H1 (cell line): ENCODE measurements around the gene RAET1E. TPM values are rescaled to one million over a fixed set of nuclear protein-coding genes. Genes with fewer than 3 reads are reported as not detected.
"Not testable (repeated sequence)": the region's sequence is repeated elsewhere in the genome, so short reads cannot be mapped to it uniquely, and the experiment has no call there.

Experiments
- CTCF ChIA-PET: fragments of 300-600 bp; sonication (Branson Sonifier 250); formaldehyde crosslinking; loops from one replicate; lab custom pipeline; 2021; ENCODE audit not compliant: partially characterized antibody; lab: Charles Lee
- POLR2A ChIA-PET: fragments of 300-600 bp; sonication (Branson Sonifier 250); formaldehyde crosslinking; loops from one replicate; lab custom pipeline; 2021; ENCODE audit warnings: inconsistent platforms; ENCODE audit not compliant: partially characterized antibody; lab: Charles Lee
- DNase-seq, 2 experiments: peaks; one replicate each; pipeline versions ENCODE4 v3.0.0 to v3.0.0-alpha.2; 2010 to 2022; ENCODE audit warnings: low spot score in 2 of 2, low read depth in 1 of 2, mixed read lengths in 1 of 2
- FAIRE-seq: peaks from 2 replicates; lab custom pipeline; 2011; peaks lifted over from hg19 to GRCh38; lab: Jason Lieb, UNC
- H2AFZ ChIP-seq: 2 replicates; pipeline ENCODE4 v1.8.1; 2012; ENCODE audit warnings: low read length, inconsistent platforms
- H2AK5ac ChIP-seq: 2 replicates; pipeline ENCODE4 v1.6.1; 2013; ENCODE audit warnings: low read depth, low read length
- H2BK120ac ChIP-seq: replicated peaks from 2 replicates; pipeline ENCODE3; 2013; ENCODE audit warnings: low read depth, low read length, inconsistent platforms
- H2BK12ac ChIP-seq: 2 replicates; pipeline ENCODE4 v1.6.1; 2013; ENCODE audit warnings: low read depth, low read length
- H2BK15ac ChIP-seq: 2 replicates; pipeline ENCODE4 v1.6.1; 2013; ENCODE audit warnings: low read length
- H2BK20ac ChIP-seq: 2 replicates; pipeline ENCODE4 v1.6.1; 2013; ENCODE audit warnings: low read length
- H2BK5ac ChIP-seq: 2 replicates; pipeline ENCODE4 v1.6.1; 2013; ENCODE audit warnings: low read depth, low read length
- H3K14ac ChIP-seq: 2 replicates; pipeline ENCODE4 v1.6.1; 2013; ENCODE audit warnings: inconsistent platforms; ENCODE audit not compliant: insufficient read length
- H3K18ac ChIP-seq: 2 replicates; pipeline ENCODE4 v1.6.1; 2013; ENCODE audit warnings: low read length; ENCODE audit errors: extremely low read depth
- H3K23ac ChIP-seq: 2 replicates; pipeline ENCODE4 v1.6.1; 2013; ENCODE audit warnings: inconsistent platforms; ENCODE audit not compliant: insufficient read length
- H3K23me2 ChIP-seq: 2 replicates; pipeline ENCODE4 v1.6.1; 2013; ENCODE audit warnings: low read depth, low read length
- H3K27ac ChIP-seq: 2 replicates; pipeline ENCODE4 v1.6.1; 2011; ENCODE audit warnings: low read depth, low read length, inconsistent platforms
- H3K27me3 ChIP-seq, 4 experiments: replicated peaks in 1 of 4; 1 replicate in 1 of 4; 2 replicates in 3 of 4; pipeline versions ENCODE4 v1.6.1 to v1.8.1; 2011 to 2013; ENCODE audit warnings: low read length in 3 of 4, mild to moderate bottlenecking in 3 of 4, inconsistent platforms in 2 of 4, mixed read lengths in 2 of 4, moderate library complexity in 1 of 4; ENCODE audit not compliant: control insufficient read depth in 3 of 4, insufficient read depth in 3 of 4; ENCODE audit errors: extremely low read depth in 1 of 4
- H3K36me3 ChIP-seq, 4 experiments: 2 replicates each; pipeline versions ENCODE4 v1.6.1 to v1.8.1; 2011 to 2013; ENCODE audit warnings: mild to moderate bottlenecking in 4 of 4, low read length in 3 of 4, moderate library complexity in 2 of 4, control low read depth in 1 of 4, inconsistent platforms in 1 of 4; ENCODE audit not compliant: insufficient read depth in 4 of 4, control insufficient read depth in 2 of 4
- H3K4ac ChIP-seq: replicated peaks from 2 replicates; pipeline ENCODE3; 2013; ENCODE audit warnings: low read length, low read depth, mixed read lengths, inconsistent platforms; ENCODE audit not compliant: insufficient read length
- H3K4me1 ChIP-seq, 4 experiments: replicated peaks in 1 of 4; 1 replicate in 1 of 4; 2 replicates in 3 of 4; pipeline versions ENCODE4 v1.6.1 to v1.8.1; 2011 to 2013; ENCODE audit warnings: low read length in 3 of 4, inconsistent platforms in 2 of 4, mixed read lengths in 1 of 4; ENCODE audit not compliant: insufficient read depth in 4 of 4, control insufficient read depth in 3 of 4
- H3K4me2 ChIP-seq, 2 experiments: 2 replicates each; pipeline versions ENCODE4 v1.6.1 to v1.8.1; 2011 to 2013; ENCODE audit warnings: low read depth in 2 of 2, low read length in 2 of 2, control low read depth in 1 of 2, inconsistent platforms in 1 of 2, mild to moderate bottlenecking in 1 of 2; ENCODE audit not compliant: insufficient read depth in 1 of 2
- H3K4me3 ChIP-seq, 4 experiments: fragments of 200-600, 300-600 bp in 1 of 4; sonication (generic), shearing (Covaris generic), sonication (Bioruptor Twin) in 1 of 4; 2 replicates each; pipeline versions ENCODE4 v1.5.1 to v1.8.1; 2011 to 2016; ENCODE audit warnings: low read length in 4 of 4, low read depth in 3 of 4, control low read depth in 2 of 4, inconsistent platforms in 2 of 4, mild to moderate bottlenecking in 2 of 4, mixed read lengths in 1 of 4, moderate library complexity in 1 of 4; ENCODE audit not compliant: insufficient read depth in 2 of 4; ENCODE audit errors: extremely low read depth in 1 of 4
- H3K56ac ChIP-seq: replicated peaks from 2 replicates; pipeline ENCODE3; 2013; ENCODE audit warnings: low read depth, mild to moderate bottlenecking, mixed read lengths, low read length, inconsistent platforms; ENCODE audit not compliant: insufficient read length
- H3K79me1 ChIP-seq: 2 replicates; pipeline ENCODE4 v1.6.1; 2013; ENCODE audit warnings: low read depth, low read length, control low read depth
- H3K79me2 ChIP-seq, 2 experiments: 2 replicates each; pipeline versions ENCODE4 v1.6.1 to v1.8.1; 2012 to 2013; ENCODE audit warnings: low read length in 2 of 2, mild to moderate bottlenecking in 2 of 2, inconsistent platforms in 1 of 2; ENCODE audit not compliant: insufficient read depth in 2 of 2, control insufficient read depth in 1 of 2
- H3K9ac ChIP-seq, 4 experiments: replicated peaks in 1 of 4; 1 replicate in 1 of 4; 2 replicates in 3 of 4; pipeline versions ENCODE4 v1.6.1 to v1.8.1; 2011 to 2013; ENCODE audit warnings: low read depth in 3 of 4, low read length in 3 of 4, control low read depth in 2 of 4, mild to moderate bottlenecking in 2 of 4, moderate library complexity in 2 of 4, inconsistent platforms in 1 of 4; ENCODE audit errors: extremely low read depth in 1 of 4
- H3K9me3 ChIP-seq, 2 experiments: 2 replicates each; pipeline versions ENCODE4 v1.6.1 to v1.8.1; 2012 to 2013; ENCODE audit warnings: mild to moderate bottlenecking in 2 of 2, moderate library complexity in 2 of 2, control low read depth in 1 of 2, inconsistent platforms in 1 of 2, low read depth in 1 of 2, low read length in 1 of 2, mixed read lengths in 1 of 2; ENCODE audit not compliant: insufficient read depth in 2 of 2
- H4K20me1 ChIP-seq, 2 experiments: replicated peaks in 1 of 2; 2 replicates each; pipeline versions ENCODE3 to v1.8.1; 2011 to 2013; ENCODE audit warnings: inconsistent platforms in 2 of 2, low read length in 2 of 2, mild to moderate bottlenecking in 1 of 2; ENCODE audit not compliant: insufficient read depth in 2 of 2, control insufficient read depth in 1 of 2
- H4K5ac ChIP-seq: 2 replicates; pipeline ENCODE4 v1.6.1; 2013; ENCODE audit warnings: low read length, low read depth, mixed read lengths, inconsistent platforms; ENCODE audit not compliant: insufficient read length
- H4K8ac ChIP-seq: 2 replicates; pipeline ENCODE4 v1.8.0; 2013; ENCODE audit warnings: mild to moderate bottlenecking, moderate library complexity, low read length, inconsistent platforms; ENCODE audit not compliant: insufficient read depth; ENCODE audit errors: extremely low read depth
- H4K91ac ChIP-seq: replicated peaks from 2 replicates; pipeline ENCODE3; 2013; ENCODE audit warnings: low read length, mixed read lengths, inconsistent platforms; ENCODE audit not compliant: insufficient read length
- CREB1 ChIP-seq: IDR thresholded peaks from 2 replicates; pipeline ENCODE4 v1.6.1; 2012; ENCODE audit warnings: inconsistent platforms
- EGR1 ChIP-seq: IDR thresholded peaks from 2 replicates; pipeline ENCODE4 v1.6.1; 2011; ENCODE audit warnings: low read depth, low read length, borderline replicate concordance
- WGBS, 2 experiments: shearing (Covaris generic) in 1 of 2; methylation state at CpG; one replicate each; pipeline versions ENCODE4 v1.1.6 to v1.1.7; 2013 to 2015; ENCODE audit warnings: low lambda C conversion rate in 2 of 2, mixed read lengths in 2 of 2, inconsistent platforms in 1 of 2, low coverage in 1 of 2, missing lambda C conversion rate in 1 of 2; ENCODE audit not compliant: insufficient replicate concordance in 2 of 2, insufficient coverage in 1 of 2, insufficient read length in 1 of 2; ENCODE audit errors: extremely low coverage in 1 of 2, missing lambda C conversion rate in 1 of 2; 5-methylcytosine and 5-hydroxymethylcytosine counted together
- polyA plus RNA-seq, 7 experiments: library from polyadenylated mRNA; depleted of rRNA in 3 of 7; stranded (reverse) in 5 of 7; unstranded in 2 of 7; fragments of >200 nt in 5 of 7; fragments of 200-250 nt in 2 of 7; gene quantifications; 1 replicate in 5 of 7; 2 replicates in 1 of 7; 4 replicates in 1 of 7; pipeline versions ENCODE4 v1.2.1 to v1.2.3, GENCODE V29; 2011 to 2013; ENCODE audit warnings: missing spikeins in 2 of 7, mixed read lengths in 2 of 7
- total RNA-seq: library from RNA; stranded (reverse); fragmentation: NEBNext Ultra II Directional; extraction: Animal tissue kit (Norgen Biotek cat#: 25700); gene quantifications from 2 replicates; pipeline ENCODE4 v1.2.1, GENCODE V29; 2021

RAET1E gene
- total and polyA plus RNA-seq, 2 of the 8 experiments (the other 6 are each of a cell fraction or from before 2014, with no cell fraction given): not detected

- TF ChIP-seq CREB1: no peak
- TF ChIP-seq EGR1: no peak
Measured at GRCh38 chr6:149897855-149898744, at the start of gene RAET1E (continued).

DNA sequence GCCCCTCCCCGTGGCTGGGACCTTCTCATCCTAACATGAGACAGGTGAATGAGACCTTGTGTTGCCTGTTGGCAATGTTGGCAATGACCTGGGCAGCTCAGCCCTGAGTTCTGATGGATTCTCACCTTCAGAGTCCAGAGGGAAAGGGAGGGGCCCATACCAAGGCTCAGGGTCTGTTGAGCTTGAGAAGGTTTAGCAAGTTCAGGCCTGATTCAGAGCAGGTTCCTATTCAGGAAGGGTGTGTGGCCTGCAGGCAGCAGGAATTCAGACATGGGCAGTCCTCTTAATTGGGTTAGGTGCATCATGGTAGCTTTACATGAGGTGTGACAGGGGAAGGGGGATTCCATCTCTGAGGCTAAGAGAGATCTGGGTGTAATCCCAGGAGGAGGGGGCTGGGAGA lies 49.6 kb upstream of the RAET1E start:
- H3K9ac ChIP-seq, DNase-seq, H4K8ac ChIP-seq, H3K23ac ChIP-seq, H3K56ac ChIP-seq, H3K79me2 ChIP-seq, H2AK5ac ChIP-seq, H3K4ac ChIP-seq, POLR2A ChIA-PET, H4K20me1 ChIP-seq, H3K36me3 ChIP-seq, CTCF ChIA-PET, H3K23me2 ChIP-seq, H3K4me1 ChIP-seq, H2BK15ac ChIP-seq, H3K4me2 ChIP-seq, H2AFZ ChIP-seq, H2BK12ac ChIP-seq, H2BK5ac ChIP-seq, H2BK20ac ChIP-seq, H4K5ac ChIP-seq, H3K27ac ChIP-seq, H4K91ac ChIP-seq, H2BK120ac ChIP-seq, H3K18ac ChIP-seq, H3K14ac ChIP-seq, H3K4me3 ChIP-seq, H3K9me3 ChIP-seq, H3K79me1 ChIP-seq, FAIRE-seq: not testable (repeated sequence)
- peaks cover 9 to 53% (median 32%) of the 10 kb centered on the region in 4 experiments for H3K27me3 ChIP-seq
- no CpG with 5 or more reads among the region's 1 CpG for WGBS, 2 experiments
